MCF 10A (cell line): ENCODE data around the gene MZT2B. TPM values are rescaled to one million over a fixed set of nuclear protein-coding genes. Genes with fewer than 3 reads are reported as not detected.
"Not testable (repeated sequence)": the region's sequence is repeated elsewhere in the genome, so short reads cannot be mapped to it uniquely, and the experiment has no call there.

ENCODE experiments used
- BruUV-seq: library from RNA; stranded (reverse); fragments of 400-500 nt; replicated peaks from 2 replicates; lab custom pipeline; 2021; lab: Mats Ljungman, UMichigan
- CTCF ChIA-PET: fragments of 300-600 bp; sonication (Branson Sonifier 250); formaldehyde crosslinking; extraction: SDS; loops from one replicate; lab custom pipeline; 2021; ENCODE audit warnings: antibody characterized with exemption, inconsistent platforms; lab: Yijun Ruan, JAX
- POLR2A ChIA-PET: fragments of 300-600, 350-650 bp; sonication (Branson Sonifier 250); formaldehyde crosslinking; extraction: SDS; loops from one replicate; lab custom pipeline; 2020; ENCODE audit warnings: antibody characterized with exemption, inconsistent platforms; lab: Yijun Ruan, JAX
- DNase-seq: peaks from one replicate; pipeline ENCODE4 v3.0.0-alpha.2; 2018; ENCODE audit not compliant: unreplicated experiment
- H3K27ac Mint-ChIP-seq: one replicate; pipeline ENCODE4 v1.8.0; 2022; ENCODE audit warnings: mild to moderate bottlenecking, low read depth, mixed read lengths; ENCODE audit not compliant: unreplicated experiment
- H3K27me3 Mint-ChIP-seq: one replicate; pipeline ENCODE4 v1.8.0; 2022; ENCODE audit warnings: mixed read lengths; ENCODE audit not compliant: insufficient read depth, unreplicated experiment
- H3K36me3 Mint-ChIP-seq: one replicate; pipeline ENCODE4 v1.8.0; 2022; ENCODE audit warnings: mild to moderate bottlenecking, moderate library complexity, mixed read lengths; ENCODE audit not compliant: insufficient read depth, unreplicated experiment
- H3K4me1 Mint-ChIP-seq: one replicate; pipeline ENCODE4 v1.8.0; 2022; ENCODE audit warnings: mixed read lengths; ENCODE audit not compliant: insufficient read depth, unreplicated experiment
- H3K4me3 Mint-ChIP-seq: one replicate; pipeline ENCODE4 v1.8.0; 2022; ENCODE audit warnings: mild to moderate bottlenecking, moderate library complexity, mixed read lengths; ENCODE audit not compliant: unreplicated experiment
- H3K9me3 Mint-ChIP-seq: one replicate; pipeline ENCODE4 v1.8.0; 2022; ENCODE audit warnings: mixed read lengths; ENCODE audit not compliant: unreplicated experiment
- intact Hi-C: fragments of 100-400 bp; cut with micrococcal nuclease; formaldehyde crosslinking; loops from 2 replicates; pipeline ENCODE4 v1.14.1; 2022
- total RNA-seq: library from RNA; stranded (reverse); gene quantifications from 2 replicates; pipeline ENCODE4 v1.2.3, GENCODE V29; 2022

Gene MZT2B
- total RNA-seq, 1 experiment from 2014 or later: 402 TPM

- H3K4me1 Mint-ChIP-seq, H3K9me3 Mint-ChIP-seq, H3K4me3 Mint-ChIP-seq, BruUV-seq, DNase-seq, H3K27ac Mint-ChIP-seq, POLR2A ChIA-PET, intact Hi-C loops, H3K36me3 Mint-ChIP-seq, H3K27me3 Mint-ChIP-seq: not testable (repeated sequence)
- CTCF ChIA-PET: interaction anchor here (0.6 kb wide), 1 partner anchor 1274 kb away, joined by 3 read pairs; no protein-coding TSS in a partner anchor
Observed at GRCh38 chr2:130139331-130140280, 42.5 kb upstream of the MZT2B start.

- H3K4me3 Mint-ChIP-seq, H3K9me3 Mint-ChIP-seq, POLR2A ChIA-PET, DNase-seq, H3K27ac Mint-ChIP-seq, BruUV-seq, H3K4me1 Mint-ChIP-seq, intact Hi-C loops, H3K27me3 Mint-ChIP-seq, CTCF ChIA-PET, H3K36me3 Mint-ChIP-seq: not testable (repeated sequence)
Observed at GRCh38 chr2:130140516-130140915, 41.5 kb upstream of the MZT2B start.

- H3K27me3 Mint-ChIP-seq, CTCF ChIA-PET, H3K27ac Mint-ChIP-seq, H3K36me3 Mint-ChIP-seq, H3K9me3 Mint-ChIP-seq, H3K4me3 Mint-ChIP-seq, POLR2A ChIA-PET, intact Hi-C loops, H3K4me1 Mint-ChIP-seq, BruUV-seq, DNase-seq: not testable (repeated sequence)
Observed at GRCh38 chr2:130141002-130141401, 41.1 kb upstream of the MZT2B start.

GRCh38 chr2:130141645-130142370 lies 40.3 kb upstream of the MZT2B start:
- DNase-seq, intact Hi-C loops, H3K36me3 Mint-ChIP-seq, H3K27me3 Mint-ChIP-seq, BruUV-seq, H3K4me3 Mint-ChIP-seq, H3K9me3 Mint-ChIP-seq, H3K4me1 Mint-ChIP-seq, H3K27ac Mint-ChIP-seq, CTCF ChIA-PET, POLR2A ChIA-PET: not testable (repeated sequence)

- H3K9me3 Mint-ChIP-seq, H3K27ac Mint-ChIP-seq, H3K36me3 Mint-ChIP-seq, H3K27me3 Mint-ChIP-seq, H3K4me1 Mint-ChIP-seq, BruUV-seq, DNase-seq, CTCF ChIA-PET, intact Hi-C loops, H3K4me3 Mint-ChIP-seq: not testable (repeated sequence)
- POLR2A ChIA-PET: interaction anchor here (0.7 kb wide), 1 partner anchor 186 kb away, joined by 3 read pairs; no protein-coding TSS in a partner anchor
Observed at GRCh38 chr2:130142396-130143265, 39.4 kb upstream of the MZT2B start.

- DNase-seq, H3K27ac Mint-ChIP-seq, H3K4me3 Mint-ChIP-seq, H3K4me1 Mint-ChIP-seq, H3K9me3 Mint-ChIP-seq, intact Hi-C loops, H3K36me3 Mint-ChIP-seq, H3K27me3 Mint-ChIP-seq, BruUV-seq: not testable (repeated sequence)
- POLR2A ChIA-PET: interaction anchor here (0.7 kb wide), 1 partner anchor 187 kb away, joined by 3 read pairs; no protein-coding TSS in a partner anchor
- CTCF ChIA-PET: interaction anchor here (0.6 to 0.7 kb wide), 2 partner anchors 10 to 204 kb away, joined by 3 read pairs; no protein-coding TSS in a partner anchor
Observed at GRCh38 chr2:130143266-130144039, 38.6 kb upstream of the MZT2B start.

DNA sequence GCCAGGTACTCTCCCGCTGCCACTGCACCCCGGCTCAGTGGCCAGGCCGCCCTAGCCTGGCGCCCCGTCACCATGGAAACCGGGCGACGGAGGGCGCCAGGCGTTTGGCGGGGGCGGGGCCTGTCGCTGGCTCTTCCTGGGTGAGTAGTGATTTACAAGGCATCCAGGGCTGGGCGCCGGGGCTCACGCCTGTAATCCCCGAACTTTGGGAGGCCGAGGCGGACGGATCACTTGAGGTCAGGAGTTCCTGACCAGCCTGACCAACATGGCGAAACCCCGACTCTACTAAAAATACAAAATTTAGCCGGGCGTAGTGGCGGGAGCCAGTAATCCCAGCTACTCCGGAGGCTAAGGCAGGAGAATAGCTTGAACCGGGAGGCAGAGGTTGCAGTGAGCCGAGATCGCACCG lies 37.1 kb upstream of the MZT2B start, which contains the start of gene CCDC74B:
Gene CCDC74B, minus strand, starts transcription at position 107 of the 409 bp plus-strand sequence. CDS start 116 bp downstream, outside the sequence.
- peak; percentile 26 for DNase-seq
- peak within 1 kb of the TSS; percentile 70 for H3K4me3 Mint-ChIP-seq
- BruUV-seq, CTCF ChIA-PET, POLR2A ChIA-PET, H3K36me3 Mint-ChIP-seq, H3K9me3 Mint-ChIP-seq, H3K27me3 Mint-ChIP-seq, H3K4me1 Mint-ChIP-seq, intact Hi-C loops: not testable (repeated sequence)
- H3K27ac Mint-ChIP-seq: peak within 1 kb of the TSS; percentile 57

- POLR2A ChIA-PET, H3K4me3 Mint-ChIP-seq, CTCF ChIA-PET, H3K4me1 Mint-ChIP-seq, BruUV-seq, intact Hi-C loops, H3K27me3 Mint-ChIP-seq, H3K36me3 Mint-ChIP-seq, DNase-seq, H3K9me3 Mint-ChIP-seq, H3K27ac Mint-ChIP-seq: not testable (repeated sequence)
Observed at GRCh38 chr2:130148515-130148914, 33.5 kb upstream of the MZT2B start.
